Activated naive CD8-positive, alpha-beta T cell treated with anti-CD3 and anti-CD28 coated beads, Interleukin-2, amount 50 U/mL, for 24 hours (primary cell): ENCODE measurements around the gene FOXO3B.
A peak's percentile ranks its signal among the peaks of the same experiment; 100 is the strongest.
"Not testable (repeated sequence)": the region's sequence is repeated elsewhere in the genome, so short reads cannot be mapped to it uniquely, and the experiment has no call there.

ENCODE experiments used
- ATAC-seq: fragments of 150-1000 bp; cut with Tn5 transposase; one replicate; pipeline ENCODE4 v1.10.0; 2021
- DNase-seq: peaks from one replicate; pipeline ENCODE4 v3.0.0; 2021
- H3K27ac Mint-ChIP-seq: one replicate; pipeline ENCODE4 v1.8.0; 2021; ENCODE audit warnings: mild to moderate bottlenecking, mixed read lengths
- H3K27me3 Mint-ChIP-seq: one replicate; pipeline ENCODE4 v1.8.0; 2021; ENCODE audit warnings: mixed read lengths
- H3K36me3 Mint-ChIP-seq: one replicate; pipeline ENCODE4 v1.8.0; 2021; ENCODE audit warnings: low read depth, mixed read lengths
- H3K4me1 Mint-ChIP-seq: one replicate; pipeline ENCODE4 v1.8.0; 2021; ENCODE audit warnings: mixed read lengths
- H3K4me3 Mint-ChIP-seq: one replicate; pipeline ENCODE4 v1.8.0; 2021; ENCODE audit warnings: mild to moderate bottlenecking, moderate library complexity, mixed read lengths
- H3K9me3 Mint-ChIP-seq: one replicate; pipeline ENCODE4 v1.8.0; 2021; ENCODE audit warnings: mixed read lengths

Gene FOXO3B

DNA sequence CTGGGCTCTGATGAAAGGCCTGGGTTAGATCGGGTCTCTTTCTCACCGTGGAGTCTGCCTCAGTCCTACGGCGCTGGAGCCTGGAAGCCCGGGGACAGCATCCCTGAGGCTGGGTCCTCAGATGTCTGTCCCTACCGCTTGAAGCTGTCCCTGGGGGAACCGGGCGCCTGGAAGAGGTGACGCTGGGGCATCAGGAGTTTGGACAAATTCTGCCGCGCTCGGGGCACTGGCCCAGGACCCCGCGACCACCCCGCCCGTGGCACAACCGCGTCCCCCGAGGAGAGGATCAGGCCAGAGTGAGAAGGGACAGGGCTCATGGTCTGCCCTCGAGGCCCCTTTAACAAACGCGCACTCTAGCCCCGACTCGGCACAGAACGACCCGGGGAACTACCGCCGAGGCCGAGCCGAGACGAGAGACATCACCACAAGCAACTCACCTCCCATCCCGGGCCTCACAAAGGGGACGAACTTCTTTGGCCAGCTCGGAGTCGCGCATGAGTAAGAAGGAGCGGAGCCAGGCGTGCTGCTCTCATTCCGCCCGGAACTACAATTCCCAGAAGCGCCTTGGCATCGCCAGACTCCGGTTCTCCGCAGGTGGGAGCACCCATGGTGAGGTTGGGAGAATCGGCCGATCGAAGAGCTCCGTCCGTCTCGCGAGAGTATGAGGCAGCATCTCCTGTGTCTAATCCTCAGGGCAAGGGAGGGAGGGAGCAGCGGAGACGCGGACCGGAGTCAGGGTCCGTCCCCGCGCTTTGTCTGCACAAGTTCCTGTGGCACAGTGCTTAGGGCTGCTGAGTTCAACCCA, at the start of gene FOXO3B:
TSS of gene FOXO3B (minus strand) at position 548 of the 805 bp plus-strand sequence. CDS start 663 bp downstream, outside the sequence.
- H3K27me3 Mint-ChIP-seq, H3K27ac Mint-ChIP-seq, H3K9me3 Mint-ChIP-seq: not testable (repeated sequence)
- Mint-ChIP-seq H3K4me1 (peaks cover 12% of the 10 kb centered on the region), H3K36me3 (peaks cover 18% of the 10 kb centered on the region), H3K4me3 (peak within 1 kb of the TSS; percentile 67)
- DNase-seq = peak; percentile 62
- ATAC-seq = peak; percentile 77

DNA sequence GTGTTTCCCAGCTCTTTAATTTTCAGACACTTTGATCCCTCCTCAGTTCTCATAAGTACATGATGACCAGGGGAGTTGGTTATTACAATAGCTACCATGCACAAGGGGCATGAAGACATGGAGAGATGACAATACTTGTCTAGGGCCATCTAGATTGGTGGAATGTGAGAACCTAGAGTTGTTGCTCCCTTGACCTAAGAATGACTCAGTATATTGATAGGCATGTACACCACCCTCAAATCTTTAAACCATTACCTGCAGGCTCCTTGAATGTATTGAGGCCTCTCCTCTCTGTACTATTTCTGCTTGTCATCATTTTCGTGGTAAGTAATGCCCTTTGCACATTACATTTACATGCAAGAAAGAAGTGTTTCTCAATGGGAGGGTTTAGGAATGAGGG, 41.4 kb upstream of the FOXO3B start:
- H3K4me3 Mint-ChIP-seq, DNase-seq, H3K27ac Mint-ChIP-seq, H3K9me3 Mint-ChIP-seq, H3K36me3 Mint-ChIP-seq, H3K4me1 Mint-ChIP-seq, ATAC-seq, H3K27me3 Mint-ChIP-seq: not testable (repeated sequence)

DNA sequence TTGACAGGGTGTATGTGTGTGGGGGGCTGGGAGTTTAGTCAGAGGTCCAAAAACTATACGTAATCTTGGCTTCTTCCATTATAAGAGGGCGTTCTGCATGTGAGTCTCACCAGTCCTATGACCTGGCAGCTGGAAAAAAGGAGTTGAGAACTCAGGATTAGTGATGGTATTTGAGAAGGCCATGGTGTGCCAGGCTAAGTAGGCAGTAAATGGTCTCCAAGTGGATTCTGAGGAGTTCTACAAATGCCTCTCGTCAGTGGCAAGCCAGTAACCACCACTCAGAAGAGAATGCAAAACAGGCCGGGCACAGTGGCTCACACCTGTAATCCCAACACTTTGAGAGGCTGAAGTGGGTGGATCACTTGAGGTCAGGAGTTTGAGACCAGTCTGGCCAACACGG, 40.5 kb upstream of the FOXO3B start:
- not testable (repeated sequence) for DNase-seq

DNA sequence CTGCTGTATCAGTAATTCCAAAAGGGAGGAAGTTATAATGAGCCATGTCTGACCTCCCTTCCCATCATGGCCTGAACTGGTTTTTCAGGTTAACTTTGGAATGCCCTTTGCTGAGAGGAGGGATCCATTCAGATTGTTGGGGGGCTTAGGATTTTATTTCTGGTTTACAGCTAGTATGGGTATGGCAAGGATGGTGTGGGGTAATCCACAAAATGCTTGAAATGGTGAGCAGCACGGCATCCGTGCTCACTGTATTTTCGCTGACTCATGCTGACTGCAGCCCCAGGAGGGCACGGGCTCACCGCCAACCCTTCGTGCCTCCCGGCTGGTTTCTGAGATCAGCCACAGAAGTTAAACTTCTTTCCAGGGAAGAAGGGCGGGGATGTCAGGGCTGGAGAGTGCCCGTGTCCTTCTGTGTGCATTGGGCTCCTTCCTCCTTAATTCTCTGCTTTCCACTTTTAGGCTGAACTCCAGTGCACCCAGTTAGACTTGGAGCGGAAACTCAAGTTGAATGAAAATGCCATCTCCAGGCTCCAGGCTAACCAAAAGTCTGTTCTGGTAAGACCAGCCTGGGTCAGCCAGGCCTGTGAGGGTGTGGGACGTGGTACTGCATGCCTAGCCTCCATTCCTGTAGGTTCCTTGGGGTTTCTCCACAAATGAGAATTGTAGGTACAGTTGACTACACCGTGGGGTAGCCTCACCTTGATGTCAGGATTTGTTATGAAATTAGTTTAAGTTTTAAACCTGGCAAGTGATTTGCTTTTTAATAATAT, 39.8 kb upstream of the FOXO3B start:
- H3K36me3 Mint-ChIP-seq = not testable (repeated sequence)

More for the DNA sequence above, 40.5 kb upstream of the FOXO3B start:
- not testable (repeated sequence) for H3K4me3 Mint-ChIP-seq, ATAC-seq, H3K4me1 Mint-ChIP-seq, H3K27me3 Mint-ChIP-seq, H3K9me3 Mint-ChIP-seq, H3K36me3 Mint-ChIP-seq, H3K27ac Mint-ChIP-seq

DNA sequence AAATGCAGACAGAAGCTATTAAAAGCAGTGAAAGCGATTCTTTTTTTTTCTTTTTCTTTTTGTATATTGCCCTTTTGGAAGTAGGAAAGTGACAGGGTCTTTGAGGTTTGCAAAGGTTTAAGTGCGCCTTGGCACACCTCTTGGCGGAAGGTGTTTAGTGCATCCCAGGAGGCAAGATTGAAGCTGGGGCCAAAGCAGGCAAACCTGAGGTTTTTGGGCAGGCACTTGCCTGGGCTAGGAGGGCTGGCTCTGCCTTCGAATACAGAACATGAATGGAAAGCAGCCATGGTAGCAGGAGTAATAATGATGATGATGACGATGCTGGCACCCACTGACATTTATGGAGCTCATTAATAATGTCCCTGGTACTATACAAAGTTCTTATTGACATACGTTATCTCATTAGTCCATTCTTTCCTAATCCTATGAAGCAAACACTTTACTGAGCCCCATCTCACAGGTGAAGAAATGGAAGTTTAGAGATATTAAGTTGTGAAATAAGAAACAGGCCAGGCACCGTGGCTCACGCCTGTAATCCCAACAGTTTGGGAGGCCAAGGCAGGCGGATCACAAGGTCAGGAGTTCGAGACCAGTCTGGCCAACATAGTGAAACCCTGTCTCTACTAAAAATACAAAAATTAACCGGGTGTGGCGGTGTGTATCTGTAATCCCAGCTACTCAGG, 37.5 kb upstream of the FOXO3B start:
- H3K36me3 Mint-ChIP-seq, H3K4me1 Mint-ChIP-seq, H3K9me3 Mint-ChIP-seq, DNase-seq, ATAC-seq, H3K27me3 Mint-ChIP-seq, H3K4me3 Mint-ChIP-seq, H3K27ac Mint-ChIP-seq: not testable (repeated sequence)

More for the DNA sequence above, 39.8 kb upstream of the FOXO3B start:
- not testable (repeated sequence) for H3K27ac Mint-ChIP-seq, ATAC-seq, H3K27me3 Mint-ChIP-seq, H3K4me3 Mint-ChIP-seq, H3K4me1 Mint-ChIP-seq, H3K9me3 Mint-ChIP-seq, DNase-seq

DNA sequence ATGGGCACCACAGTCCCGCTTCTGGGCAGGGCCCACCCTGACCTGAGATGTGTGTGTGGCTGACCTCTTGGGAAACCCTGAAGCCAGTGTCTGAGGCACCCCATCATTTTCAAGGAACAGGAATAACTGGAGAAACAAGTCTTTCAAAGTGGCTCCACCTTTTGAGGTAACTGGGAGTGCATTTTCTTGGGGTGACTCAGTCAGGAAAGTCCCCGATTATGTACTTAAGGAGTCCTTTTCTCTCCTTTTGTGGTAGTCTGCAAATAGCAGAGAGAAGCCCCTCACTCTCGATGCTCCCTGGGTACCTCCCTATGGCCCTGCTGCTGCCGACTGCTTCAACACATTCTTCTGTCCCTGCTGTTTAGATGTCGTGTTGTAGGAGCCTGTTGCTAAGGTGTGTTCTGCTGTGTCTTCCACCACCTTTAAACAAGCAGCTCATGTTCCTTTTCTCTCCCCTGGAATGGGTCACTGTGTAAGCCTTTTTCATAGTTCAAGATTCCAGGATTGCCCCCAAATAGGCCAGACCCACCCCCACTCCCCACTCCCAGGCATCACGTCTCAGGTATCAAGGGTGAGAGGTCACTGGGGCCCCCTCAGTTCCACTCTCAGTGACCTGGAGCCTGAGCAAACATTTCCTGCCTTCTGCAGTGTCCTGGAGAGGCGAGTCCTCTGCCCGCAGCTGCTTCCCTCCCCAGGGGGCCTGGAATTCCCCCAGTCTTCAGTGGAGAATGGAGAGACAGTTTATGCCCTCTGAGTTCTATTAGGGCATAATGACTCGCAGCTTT, 36.7 kb upstream of the FOXO3B start:
- not testable (repeated sequence) for ATAC-seq, H3K4me1 Mint-ChIP-seq, H3K4me3 Mint-ChIP-seq, H3K27me3 Mint-ChIP-seq, H3K36me3 Mint-ChIP-seq, H3K9me3 Mint-ChIP-seq, DNase-seq, H3K27ac Mint-ChIP-seq

DNA sequence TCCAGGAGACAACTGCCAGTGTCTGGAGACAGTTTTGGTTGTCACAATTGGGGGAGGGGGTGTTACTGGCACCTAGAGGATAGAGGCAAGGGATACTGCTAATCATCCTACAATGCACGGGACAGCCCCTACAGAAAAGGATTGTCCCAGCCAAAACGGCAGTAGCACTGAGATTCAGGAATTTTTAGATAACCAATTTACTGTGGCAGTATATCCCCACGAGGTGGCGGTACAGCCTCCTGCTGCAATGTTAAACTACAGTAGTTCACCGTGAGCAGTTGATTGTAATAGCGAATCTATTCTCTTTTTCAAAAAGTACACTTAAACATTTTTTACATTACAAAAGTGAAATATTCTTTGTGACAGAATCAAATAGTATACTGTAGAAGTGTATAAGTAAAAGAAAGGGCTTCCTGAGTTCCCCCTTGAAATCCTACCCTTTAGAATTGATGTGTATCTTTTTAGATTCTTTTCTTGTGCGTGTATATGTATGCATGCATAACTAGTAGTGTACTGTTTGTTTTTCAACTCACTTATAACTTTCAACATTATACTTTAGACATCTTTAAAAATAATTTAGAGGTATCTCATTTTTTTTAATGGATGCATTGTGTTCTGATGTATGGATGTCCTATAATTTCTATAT, 30.4 kb upstream of the FOXO3B start:
- not testable (repeated sequence) for H3K36me3 Mint-ChIP-seq, H3K27ac Mint-ChIP-seq, H3K4me1 Mint-ChIP-seq, H3K4me3 Mint-ChIP-seq, H3K9me3 Mint-ChIP-seq, H3K27me3 Mint-ChIP-seq
- ATAC-seq (peak; percentile 59), DNase-seq (peak; percentile 60)

DNA sequence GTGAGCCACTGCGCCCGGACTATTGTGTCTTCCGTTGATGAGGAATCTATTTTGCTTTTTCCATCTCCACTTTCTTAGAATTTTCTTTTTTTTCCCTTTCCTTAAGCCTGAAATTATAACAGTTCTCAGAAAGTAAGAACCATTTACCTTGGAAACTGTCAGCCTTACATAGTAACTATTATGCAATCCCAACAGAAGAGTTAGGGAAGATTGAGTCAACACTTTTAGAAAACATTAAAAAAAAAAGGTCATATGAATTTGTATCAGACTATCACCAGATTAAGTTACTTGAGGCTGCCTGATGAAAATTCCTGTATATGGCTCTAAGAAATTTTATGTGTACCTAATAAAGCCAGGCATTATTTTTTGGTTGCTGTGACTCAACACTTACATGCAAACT, 26.1 kb upstream of the FOXO3B start:
- H3K27ac Mint-ChIP-seq, H3K4me1 Mint-ChIP-seq, DNase-seq, H3K27me3 Mint-ChIP-seq, H3K9me3 Mint-ChIP-seq, H3K36me3 Mint-ChIP-seq, H3K4me3 Mint-ChIP-seq, ATAC-seq: not testable (repeated sequence)

DNA sequence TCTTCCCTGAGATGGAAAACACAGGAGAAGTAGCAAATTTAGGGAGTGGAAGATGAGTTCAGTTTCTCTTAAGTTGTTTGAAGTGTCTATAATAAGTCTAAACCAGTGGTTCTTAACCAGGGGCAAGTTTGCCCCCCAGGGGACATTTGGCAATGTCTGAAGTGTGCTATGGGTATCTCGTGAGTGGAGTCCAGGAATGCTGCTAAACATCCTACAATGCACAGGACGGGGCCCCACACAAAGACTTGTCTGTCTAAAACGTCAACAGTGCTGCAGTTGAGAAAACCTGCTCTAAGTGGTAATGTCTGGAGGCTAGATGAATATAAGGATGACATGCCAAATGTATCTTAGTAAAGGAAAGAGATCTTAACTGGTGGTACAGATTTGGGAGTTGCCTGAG, 23.8 kb upstream of the FOXO3B start:
- ATAC-seq, H3K4me3 Mint-ChIP-seq, H3K27me3 Mint-ChIP-seq, H3K27ac Mint-ChIP-seq, H3K9me3 Mint-ChIP-seq, DNase-seq, H3K36me3 Mint-ChIP-seq, H3K4me1 Mint-ChIP-seq: not testable (repeated sequence)

DNA sequence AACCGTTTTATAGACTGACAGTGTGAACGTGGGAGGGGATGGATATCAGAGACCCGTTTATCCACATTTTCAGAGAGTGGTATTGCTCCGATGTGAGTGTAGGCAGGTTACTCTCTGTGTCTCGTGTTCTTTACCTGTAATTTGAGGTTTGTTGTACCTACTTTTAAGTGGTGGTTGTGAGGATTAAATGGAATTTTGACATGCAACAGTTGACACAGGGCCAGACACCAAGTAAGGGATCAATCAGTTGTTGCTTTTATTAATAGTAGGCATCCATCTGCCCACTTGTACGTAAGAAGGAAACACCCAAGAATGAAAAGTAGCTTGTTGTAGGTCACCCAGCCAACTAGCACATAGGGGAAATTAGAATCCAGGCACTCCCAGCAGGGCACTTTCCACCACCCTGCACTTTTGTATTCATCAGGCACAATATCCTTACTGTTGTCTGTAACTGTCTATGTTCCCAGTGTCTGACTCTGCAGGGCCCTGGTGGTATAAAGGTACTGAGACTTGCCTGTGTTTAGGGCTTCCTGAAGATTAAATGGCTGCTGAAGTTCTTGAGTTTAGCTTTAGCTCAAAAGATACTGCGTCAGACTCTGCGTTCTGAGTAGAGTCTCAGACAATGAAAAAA, 16.5 kb upstream of the FOXO3B start:
- H3K4me1 Mint-ChIP-seq = peaks cover 17% of the 10 kb centered on the region
- H3K27me3 Mint-ChIP-seq, H3K36me3 Mint-ChIP-seq, DNase-seq, H3K9me3 Mint-ChIP-seq, ATAC-seq: not testable (repeated sequence)
- peak overlapping the region; percentile 85 for H3K27ac Mint-ChIP-seq
- H3K4me3 Mint-ChIP-seq = peak overlapping the region; percentile 88

DNA sequence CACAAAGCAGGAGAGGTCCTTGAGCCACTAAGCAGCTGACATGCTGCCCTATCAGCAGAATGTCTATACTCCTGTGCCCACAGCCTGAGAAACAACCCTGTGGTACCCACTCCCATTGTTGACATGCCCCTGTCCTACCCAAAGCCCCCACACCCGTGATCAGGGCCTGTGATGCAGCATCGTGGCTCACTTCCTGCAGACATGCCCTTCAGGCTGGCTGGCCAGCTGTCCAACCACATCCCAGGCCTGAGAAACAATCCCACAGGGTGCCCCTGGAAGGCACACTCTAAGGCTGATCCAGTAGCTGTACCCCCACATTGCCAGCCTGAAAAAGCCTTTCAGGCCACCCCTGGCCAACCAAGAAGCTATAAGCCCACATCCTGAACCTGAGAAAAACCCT, 13.0 kb upstream of the FOXO3B start:
- not testable (repeated sequence) for H3K36me3 Mint-ChIP-seq, ATAC-seq, H3K27ac Mint-ChIP-seq, H3K27me3 Mint-ChIP-seq, H3K4me3 Mint-ChIP-seq, H3K9me3 Mint-ChIP-seq, DNase-seq
- H3K4me1 Mint-ChIP-seq = peaks cover 17% of the 10 kb centered on the region

DNA sequence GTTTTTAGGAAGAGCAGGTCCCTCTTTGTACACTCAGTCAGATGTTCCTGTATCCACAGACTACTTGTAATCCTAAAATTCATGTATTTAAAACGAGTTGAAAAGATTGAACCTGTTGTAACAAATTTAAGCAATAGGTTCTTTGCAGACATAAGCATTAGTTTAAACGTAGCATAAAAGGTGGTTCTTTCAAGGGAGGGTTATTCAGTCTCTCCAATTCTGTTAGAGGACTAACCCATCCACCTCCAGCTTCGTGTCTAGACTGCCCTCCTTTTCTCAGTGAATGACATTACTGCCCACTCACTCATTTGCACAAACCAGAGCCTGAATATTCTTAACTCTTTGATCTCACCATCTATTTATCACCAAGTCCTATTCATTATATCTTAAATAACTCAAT, 554 bp upstream of the FOXO3B start:
- ATAC-seq = peak; percentile 37
- not testable (repeated sequence) for H3K27ac Mint-ChIP-seq, H3K4me1 Mint-ChIP-seq, DNase-seq, H3K9me3 Mint-ChIP-seq, H3K27me3 Mint-ChIP-seq
- Mint-ChIP-seq H3K4me3 (peak overlapping the region; percentile 67), H3K36me3 (peaks cover 15% of the 10 kb centered on the region)

DNA sequence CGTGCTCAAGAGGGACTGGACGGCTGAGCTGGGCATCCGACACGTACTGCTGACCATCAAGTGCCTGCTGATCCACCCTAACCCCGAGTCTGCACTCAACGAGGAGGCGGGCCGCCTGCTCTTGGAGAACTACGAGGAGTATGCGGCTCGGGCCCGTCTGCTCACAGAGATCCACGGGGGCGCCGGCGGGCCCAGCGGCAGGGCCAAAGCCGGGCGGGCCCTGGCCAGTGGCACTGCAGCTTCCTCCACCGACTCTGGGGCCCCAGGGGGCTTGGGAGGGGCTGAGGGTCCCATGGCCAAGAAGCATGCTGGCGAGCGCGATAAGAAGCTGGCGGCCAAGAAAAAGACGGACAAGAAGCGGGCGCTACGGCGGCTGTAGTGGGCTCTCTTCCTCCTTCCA, 4.7 kb downstream of the FOXO3B start:
- Mint-ChIP-seq H3K9me3 (peaks cover 14% of the 10 kb centered on the region), H3K36me3 (peaks cover 40% of the 10 kb centered on the region)
- H3K4me1 Mint-ChIP-seq, DNase-seq, H3K27ac Mint-ChIP-seq, H3K27me3 Mint-ChIP-seq, H3K4me3 Mint-ChIP-seq, ATAC-seq: not testable (repeated sequence)
